ENCODE results near the gene IMMP2L.

IMMP2L gene

DNA sequence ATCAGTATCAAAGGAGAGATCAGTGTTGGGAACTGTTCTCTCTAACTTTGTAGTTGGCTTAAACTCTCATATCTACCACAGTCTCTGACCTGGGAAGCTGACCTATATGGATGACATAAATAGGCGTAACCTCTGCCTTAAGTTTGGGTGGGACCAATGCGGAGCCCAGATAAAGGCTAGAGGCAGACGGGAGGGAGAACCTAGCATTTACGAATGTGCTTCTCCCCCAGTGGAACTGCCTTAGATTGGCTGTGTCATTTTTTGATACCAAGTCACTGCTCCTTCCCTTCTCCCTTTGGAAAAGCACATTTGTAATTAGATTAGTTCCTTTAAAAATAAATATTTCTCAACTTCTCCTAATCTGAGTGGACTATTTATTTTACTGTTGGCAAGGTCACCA is 495.0 kb downstream of the IMMP2L start:
- DNase-seq = no peak

DNA sequence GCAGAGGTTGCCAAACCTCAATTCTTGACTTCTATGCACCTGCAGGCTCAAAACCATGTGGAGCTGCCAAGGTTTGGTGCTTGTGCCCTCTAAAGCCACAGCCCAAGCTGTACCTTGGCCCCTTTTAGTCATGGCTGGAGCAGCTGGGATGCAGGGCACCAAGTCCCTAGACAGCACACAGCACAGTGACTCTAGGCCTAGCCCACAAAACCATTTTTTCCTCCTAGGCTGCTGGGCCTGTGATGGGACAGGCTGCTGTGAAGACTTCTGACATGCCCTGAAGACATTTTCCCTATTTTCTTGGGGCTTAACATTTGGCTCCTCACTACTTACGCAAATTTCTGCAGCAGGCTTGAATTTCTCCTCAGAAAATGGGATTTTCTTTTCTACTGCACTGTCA is 499.1 kb downstream of the IMMP2L start:
- no peak for DNase-seq

DNA sequence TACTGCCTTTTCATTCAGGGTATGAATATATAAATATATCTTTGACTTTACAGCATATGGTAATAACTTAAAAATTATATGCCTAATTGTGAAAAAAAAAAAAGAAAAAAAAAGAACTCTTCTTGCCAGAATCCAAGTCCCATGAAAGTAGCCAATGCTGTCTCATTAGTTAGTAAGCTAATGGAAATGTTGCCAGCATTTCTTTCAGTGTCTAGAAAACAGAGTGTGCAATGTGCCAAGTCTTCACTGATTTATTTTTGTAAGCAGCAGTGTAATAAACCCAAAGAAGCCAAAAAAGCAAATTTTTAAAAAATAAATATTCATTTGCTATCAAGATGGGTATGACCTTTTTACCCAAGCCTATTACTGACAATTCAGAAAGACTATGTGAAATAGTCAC is 502.5 kb downstream of the IMMP2L start:
- no peak for DNase-seq

DNA sequence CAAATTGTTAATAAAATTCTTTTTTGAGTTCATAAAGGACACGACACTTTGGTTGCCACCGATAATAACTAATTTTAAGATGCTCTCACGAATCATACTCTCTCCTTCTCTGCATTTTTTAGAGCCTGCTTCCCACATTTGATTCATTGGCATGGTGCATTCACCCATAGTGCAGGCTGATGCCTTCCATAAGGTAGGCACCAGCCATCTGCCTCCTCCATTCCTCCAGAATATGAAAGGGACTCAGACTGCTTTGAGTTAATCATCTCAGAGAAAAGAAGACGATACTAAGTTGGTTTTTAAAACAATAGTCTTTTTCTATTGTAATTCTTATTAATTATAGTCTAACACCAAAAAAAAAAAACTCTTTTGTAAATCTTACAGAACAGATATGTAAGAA is 505.2 kb downstream of the IMMP2L start:
- DNase-seq = no peak

DNA sequence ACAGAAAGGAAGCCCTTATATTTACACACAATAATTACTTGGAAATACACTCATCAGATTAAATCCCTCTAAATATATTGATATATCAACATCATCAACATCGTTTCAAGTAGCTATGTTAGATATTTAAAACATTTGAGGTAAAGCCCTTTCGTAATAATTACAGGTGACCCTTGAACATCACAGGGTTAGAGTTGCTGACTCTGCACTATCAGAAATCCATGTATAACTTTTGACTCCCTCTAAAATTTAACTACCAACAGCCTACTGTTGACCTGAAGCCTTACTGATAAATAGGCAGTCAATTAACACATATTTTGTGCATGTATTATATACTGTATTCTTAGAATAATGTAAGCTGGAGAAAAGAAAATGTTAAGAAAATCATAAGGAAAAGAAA is 505.9 kb downstream of the IMMP2L start:
- no peak for DNase-seq

DNA sequence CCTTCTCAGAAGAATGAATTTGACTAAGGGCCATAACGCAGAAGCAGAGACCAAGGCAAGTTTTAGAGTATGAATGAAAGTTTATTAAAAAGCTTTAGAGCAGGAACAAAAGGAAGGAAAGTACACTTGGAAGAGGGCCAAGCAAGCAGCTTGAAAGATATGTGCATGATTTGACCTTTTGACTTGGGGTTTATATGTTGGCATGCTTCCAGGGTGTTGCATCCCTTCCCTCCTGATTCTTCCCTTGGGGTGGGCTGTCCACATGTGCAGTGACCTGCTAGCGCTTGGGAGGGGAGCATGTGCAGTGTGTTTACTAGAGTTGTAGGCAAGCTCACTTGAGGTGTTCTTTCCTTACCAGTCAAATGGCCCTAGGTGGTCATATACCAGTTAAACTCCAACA is 509.3 kb downstream of the IMMP2L start:
- no peak for DNase-seq

DNA sequence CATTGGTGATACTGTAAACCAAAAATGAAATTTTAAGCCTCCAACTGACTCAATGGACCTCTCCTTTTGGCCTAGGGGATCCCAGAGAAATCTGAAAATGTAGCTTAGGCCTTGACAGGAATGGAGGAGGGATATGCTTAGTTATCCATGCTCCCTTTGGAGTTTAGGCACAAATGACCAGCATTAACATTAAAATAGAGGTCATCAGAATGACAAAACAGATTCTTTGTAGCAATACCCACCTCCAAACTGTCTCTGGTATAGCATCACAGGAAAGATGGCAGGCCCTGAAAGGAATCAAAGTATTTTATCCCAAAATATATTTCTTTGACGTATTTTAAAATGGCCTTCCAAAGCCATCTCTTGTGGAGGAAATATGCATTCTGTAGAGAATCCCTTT is 510.5 kb downstream of the IMMP2L start:
- no peak for DNase-seq

DNA sequence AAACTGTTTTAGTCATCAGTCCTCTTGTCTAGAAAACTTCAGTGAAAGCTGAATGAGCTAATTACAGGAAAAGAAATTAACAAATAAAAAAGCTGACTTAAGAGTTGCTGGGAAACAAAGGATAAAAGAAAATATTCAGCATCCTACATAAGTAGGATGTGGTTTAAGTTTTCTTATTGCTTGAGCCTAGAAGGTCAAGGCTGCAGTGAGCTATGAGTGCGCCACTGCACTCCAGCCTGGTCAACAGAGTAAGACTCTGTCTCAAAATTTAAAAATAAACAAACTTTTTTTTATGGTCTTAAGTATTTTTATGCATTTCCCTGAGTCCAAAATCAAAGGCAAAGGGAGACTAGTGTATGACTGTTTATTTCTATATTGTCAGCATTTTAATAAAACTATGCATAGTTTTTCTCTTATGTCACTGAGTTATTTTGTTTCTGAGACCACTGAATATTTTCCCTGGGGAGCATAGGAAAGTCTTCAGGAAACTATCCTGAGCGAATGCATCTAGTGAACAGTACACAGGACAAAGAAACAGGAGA is 511.3 kb downstream of the IMMP2L start:
- no peak for DNase-seq

DNA sequence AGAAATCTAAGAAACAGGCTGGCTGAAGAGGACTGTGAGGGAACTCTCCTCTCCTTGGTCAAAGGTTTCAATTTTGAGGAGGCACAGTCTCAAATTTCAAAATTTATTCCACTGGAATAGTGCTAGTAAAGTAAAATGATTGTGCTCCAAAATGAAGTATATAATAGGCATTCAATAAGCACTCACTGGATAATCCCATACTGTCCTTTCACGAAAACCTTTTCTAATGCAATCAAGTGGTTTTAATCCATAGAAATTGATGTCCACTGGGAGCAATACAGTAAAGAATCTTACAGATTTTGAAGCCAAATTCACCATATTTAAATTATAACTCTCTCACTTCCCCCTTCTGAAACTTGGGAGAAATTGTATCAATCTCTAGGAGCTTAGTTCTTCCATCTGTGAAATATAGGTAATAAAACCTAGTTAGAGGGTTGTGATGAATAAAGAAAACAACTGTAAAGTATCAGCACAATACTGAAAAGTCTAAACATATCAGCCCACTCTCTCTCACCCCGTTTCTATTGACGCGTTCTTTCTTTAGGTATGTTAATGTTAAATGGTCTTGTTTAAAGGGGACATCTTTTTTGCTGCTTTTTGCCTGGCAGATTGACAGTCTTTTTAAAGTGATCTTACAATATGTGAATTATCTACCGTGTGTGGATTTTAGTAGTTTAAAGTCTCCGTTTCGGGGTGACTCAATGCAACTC is 512.2 kb downstream of the IMMP2L start:
- no peak for DNase-seq

DNA sequence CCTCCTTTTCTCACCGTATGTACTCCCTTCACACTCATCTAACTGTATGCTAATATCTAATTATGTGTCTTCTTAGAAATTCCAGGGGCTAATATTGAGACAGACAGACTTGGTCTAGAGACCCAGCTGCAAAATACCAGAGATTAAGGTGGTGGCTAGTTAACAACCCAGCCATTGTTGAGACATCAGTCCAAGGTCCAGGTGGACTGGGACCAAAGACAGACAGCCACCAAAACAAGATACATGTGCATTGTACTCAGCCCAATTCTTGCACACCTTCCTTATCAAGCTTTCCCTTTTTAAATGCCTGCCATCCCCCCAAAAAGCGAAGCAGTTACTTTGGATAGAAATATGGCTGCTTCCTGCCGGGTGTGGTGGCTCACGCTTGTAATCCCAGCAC is 514.7 kb downstream of the IMMP2L start:
- DNase-seq = no peak

DNA sequence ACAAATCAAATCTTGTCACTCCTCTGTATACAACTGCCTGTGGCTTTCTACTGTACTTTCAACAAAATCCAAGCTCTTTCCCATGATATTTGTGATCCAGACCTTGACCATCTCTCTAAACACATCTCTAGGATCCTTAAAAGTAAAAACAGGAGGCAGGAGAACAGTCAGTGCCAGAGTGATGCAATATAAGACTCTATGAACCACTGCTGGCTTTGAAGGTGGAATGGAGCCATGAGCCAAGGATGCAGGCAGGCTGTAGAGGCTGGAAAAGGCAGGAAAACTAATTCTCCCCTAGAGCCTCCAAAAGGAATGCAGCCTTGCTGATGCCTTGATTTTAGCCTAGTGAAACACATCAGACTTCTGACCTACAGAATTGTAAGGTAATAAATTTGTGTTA is 516.8 kb downstream of the IMMP2L start:
- DNase-seq = no peak

DNA sequence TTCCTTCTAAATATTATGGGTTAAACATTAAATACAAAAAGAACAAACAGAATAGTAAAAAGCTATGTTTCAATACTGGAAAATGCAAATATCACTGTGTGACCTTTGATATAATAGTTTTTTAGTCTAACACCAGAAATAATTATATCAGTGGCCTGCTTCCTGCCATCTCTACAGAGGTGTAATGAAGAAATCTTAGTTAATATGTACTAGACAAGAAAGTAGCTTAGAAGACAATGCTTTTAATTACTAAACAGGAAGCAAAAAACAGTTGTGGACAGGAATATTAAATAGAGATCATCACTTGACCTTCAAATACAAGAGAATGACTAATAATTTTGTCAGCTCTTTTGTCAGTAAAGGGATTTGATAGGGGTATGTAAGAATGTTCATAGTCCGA is 518.7 kb downstream of the IMMP2L start:
- DNase-seq = no peak

DNA sequence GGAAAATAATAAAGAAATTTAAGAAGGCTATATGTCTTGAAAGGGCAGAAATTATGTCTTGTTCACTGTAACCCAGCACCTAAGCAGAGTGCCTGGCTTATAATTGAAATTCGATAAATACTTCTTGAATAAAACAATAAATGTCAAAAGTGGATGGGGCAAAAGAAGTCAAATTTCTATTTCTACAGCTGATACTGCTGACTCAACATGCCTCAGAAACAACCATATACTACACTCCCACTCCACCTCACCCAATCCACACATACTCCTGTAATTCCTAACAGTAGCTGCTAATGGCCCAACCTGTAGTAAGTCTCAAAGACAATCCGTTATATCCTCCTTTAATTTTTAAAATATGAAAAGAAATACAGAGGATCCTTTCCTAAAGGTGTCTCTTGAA is 519.5 kb downstream of the IMMP2L start:
- DNase-seq = no peak

DNA sequence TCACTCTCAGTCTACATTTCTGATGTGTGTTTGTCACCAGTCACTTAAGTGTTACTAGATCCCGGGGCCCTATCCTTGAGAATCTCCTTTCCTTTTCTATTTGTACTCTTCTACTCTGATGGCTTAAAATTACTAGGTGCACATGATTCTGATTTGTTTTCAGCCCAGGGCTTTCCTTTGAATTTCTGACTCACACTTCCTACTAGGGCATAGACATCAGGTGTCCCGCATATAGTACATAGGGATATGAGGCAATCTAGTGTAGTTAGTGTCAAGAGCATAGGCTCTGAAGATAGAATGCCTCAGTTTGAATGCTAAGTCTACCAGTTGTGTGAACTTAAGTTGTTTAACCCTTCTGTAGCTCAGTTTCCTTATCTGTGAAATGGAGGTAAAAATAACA is 520.7 kb downstream of the IMMP2L start:
- no peak for DNase-seq

DNA sequence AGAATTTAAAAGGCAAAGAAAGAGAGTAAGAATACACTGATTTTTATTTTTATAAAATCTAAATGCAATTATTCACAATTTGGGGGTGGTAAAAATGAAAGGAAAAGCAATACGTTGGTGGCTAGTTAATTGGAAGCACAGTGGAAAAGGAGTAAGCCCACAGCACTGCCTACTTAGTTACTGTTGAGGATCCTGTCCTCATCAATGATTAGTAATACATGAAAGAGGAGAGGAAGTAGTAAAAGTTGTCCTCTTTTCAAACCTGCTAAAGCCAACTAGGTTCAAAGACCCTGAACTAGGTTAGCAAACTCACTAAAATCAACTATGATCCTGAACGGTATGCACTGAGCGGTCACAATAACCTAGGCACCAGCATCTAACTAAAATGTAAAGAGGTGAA is 524.1 kb downstream of the IMMP2L start:
- DNase-seq = no peak

DNA sequence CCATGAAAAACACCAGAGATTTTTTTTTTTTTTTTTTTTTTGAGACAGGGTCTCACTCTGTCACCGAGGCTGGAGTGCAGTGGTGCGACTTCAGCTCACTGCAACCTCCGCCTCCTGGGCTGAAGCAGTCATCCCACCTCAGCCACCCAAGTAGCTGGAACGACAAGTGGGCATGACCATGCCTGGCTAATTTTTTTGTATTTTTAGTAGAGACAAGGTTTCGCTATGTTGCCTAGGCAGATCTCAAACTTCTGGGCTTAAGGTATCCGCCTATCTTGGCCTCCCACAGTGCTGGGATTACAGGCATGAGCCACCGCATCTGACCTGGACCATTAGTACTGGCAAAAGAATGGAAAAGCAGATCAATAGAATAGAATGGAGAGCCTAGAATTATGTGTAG is 530.4 kb downstream of the IMMP2L start:
- DNase-seq = no peak

DNA sequence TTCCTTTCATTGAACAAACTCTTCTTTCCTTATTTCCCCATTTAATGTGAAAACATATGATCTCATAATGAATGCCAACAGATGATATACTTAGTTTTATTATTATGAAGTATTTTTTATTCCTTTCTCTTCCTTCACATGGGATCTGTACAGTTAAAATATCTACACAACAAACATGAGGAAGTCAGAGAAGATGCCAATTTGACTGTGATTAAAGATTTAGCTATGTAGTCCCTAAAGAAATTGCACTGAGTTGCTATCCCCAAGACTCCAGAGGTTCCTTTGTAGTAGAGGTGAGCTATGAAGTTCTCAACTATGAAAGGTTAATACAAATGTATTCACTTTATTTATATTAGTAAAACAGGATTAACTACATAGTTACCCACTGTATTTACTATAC is 532.0 kb downstream of the IMMP2L start:
- DNase-seq = no peak

DNA sequence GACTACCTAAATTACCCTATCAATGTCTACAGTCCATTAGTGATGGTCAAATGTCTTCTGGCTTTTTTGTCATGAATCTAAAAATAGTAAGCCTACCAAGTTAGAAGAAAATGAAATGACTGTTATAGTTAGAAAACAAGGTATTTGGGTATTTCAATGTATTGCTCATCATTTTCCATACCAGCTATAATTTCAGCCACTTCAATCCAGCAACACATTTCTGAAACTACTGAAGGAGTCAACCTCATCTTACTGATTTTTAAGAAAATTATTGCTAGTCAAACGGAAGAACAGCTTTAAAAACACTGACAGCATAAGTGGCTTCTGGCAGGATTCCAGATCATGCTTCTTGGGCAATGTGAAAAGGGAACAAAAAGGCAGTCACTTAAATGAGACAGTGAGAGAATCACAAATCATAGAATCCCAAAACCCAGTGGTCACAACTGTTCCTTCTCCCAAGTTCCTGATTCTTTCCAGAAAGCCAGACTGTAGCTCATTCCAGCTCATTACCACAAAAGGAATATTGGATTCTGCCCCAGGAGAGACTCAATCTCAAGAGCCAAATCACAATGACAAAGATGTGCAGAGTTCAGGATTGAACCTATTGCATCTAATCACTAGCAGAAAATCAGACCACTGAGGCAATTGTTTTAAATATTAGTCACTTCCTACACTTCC is 532.6 kb downstream of the IMMP2L start:
- DNase-seq = no peak

DNA sequence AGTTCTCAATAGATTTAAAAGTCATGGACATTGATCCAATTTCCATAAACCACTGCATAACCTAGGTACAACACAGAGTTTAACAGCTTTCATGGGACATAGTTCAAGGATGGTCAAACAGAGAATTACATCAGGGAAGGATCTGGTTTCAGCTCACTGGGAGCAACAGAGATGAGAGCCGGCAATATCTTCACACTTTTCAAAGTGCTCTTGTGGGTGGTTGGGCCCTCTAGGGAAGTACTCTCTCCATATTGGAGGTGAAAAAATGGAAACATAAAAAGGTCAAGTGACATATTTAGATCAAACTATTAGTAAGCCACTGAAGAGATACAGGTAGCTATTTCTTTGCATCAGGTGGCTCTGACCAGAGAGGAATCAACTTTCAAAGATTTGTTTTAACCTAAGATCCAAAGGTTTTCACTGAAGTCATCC is 533.1 kb downstream of the IMMP2L start:
- DNase-seq = no peak

DNA sequence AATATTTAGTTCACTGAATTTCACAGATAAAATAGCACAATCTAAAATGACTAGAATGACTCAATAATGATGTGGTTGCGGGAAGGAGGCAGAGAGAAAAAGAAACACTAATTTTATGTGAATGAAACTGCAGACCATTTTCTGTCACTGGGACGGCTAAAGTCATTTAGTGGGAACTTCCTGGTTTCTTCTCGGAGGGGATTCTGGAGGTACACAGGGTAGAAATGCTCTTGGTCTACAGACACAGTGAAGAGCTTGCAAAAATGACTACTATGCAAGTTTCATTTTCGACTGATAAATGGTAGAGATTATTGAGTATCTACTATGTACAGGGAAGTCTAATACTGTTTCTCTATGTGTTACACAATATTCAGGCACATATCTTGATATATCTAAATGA is 534.9 kb downstream of the IMMP2L start:
- DNase-seq = no peak

DNA sequence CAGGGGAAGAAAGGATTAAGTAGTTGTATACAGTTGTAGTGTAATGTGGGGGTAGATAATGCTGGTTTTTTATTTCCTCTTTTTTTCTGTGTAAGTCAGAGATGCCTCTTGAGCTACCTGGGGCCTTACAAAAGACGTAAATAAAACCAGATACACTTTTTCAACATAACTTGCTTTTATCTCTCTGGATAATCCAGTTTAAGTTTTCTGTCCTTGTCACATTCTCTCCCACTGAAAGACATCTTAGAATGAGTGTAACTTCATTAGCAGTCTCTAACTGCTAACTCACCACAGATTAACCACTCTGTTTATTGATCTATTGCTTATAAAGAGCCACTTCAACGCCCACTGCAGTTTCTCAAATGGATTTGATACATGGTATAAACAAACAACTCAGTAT is 535.5 kb downstream of the IMMP2L start:
- DNase-seq = no peak

DNA sequence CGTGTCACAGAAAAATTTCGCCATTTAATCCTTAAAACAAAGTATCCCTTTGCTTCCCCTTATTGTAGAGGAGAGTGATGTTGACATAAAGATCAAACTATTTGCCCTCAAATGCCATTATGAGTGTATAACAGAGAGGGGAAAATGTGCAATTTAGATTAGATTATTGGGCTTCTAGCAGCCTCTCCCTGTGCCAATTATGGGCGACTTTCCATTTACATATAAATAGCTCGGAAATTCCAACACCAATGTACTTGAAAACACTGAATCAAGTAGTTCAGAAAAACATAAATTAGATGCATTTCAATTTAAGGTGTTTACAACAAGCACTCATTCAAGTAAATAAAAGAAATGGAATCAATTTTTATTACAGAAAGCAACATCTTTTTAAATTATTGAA is 535.9 kb downstream of the IMMP2L start:
- DNase-seq = no peak

DNA sequence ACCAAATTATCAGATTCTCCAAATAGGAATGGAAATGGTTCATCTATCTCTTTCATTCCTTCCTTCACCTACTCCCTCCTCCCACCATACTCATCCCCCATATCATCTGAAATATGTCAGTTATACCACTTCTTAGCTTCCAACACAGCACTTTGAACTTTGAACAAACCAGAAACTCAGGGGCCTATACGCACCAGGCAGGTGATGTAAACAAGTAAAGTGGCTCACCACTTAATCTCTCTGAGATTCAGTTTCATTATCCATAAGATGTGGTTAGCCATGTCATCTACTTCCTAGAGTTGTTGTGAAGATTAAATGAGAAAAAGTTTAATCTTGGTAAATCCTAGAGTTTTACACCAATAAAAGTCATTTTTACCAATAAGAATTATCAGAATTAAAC is 537.3 kb downstream of the IMMP2L start:
- DNase-seq = no peak

DNA sequence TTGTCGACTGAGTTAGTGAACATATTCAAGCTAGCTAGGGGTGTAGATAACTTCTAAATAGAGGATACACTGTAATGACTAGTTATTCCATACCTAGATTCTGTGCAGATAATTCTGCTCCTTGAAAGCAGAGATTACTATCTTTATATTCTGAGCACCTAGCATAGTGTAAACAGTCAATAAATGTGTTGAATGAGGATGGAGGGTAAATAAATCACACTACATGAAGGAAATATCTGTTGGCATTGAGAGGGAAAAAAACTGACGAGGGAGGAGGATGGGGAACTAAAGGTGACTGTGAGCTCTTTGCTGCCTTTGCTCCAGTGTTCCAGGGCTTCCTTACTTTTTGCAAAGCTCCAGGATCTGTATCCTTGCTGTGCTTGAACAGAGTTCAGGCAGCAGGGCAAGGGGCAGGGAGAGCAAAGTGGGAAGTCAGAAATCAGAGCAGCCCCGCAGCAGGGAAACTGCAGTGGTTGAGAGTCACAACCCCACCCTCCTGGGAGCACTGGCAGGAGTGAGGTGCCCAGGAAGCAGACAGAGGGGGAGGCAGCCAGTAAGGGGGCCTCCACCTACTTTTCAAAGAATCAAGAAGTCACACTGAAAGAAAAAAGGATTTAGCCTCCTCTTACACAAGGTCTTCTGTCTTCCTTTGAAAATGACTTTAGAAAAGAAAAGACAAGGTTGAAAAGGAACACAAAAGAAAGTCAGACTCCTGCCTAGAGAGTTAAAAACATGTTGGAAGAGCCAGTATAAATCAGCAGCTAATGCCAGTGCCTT is 543.1 kb downstream of the IMMP2L start:
- no peak for DNase-seq

Measured in activated gamma-delta T cell (primary cell).